Gastrocnemius medialis (tissue), 4 donors: ENCODE data around the gene HTRA3.

ENCODE experiments used
- CTCF ChIP-seq, 5 experiments: fragments of 450-650 bp in 3 of 5; fragments of 200-600 bp in 2 of 5; sonication (generic) in 2 of 5; IDR thresholded peaks in 4 of 5; conservative IDR thresholded peaks in 1 of 5; 1 replicate in 4 of 5; 2 replicates in 1 of 5; pipeline ENCODE4 v1.5.1; 2016 to 2019; ENCODE audit warnings: antibody characterized with exemption in 5 of 5, mild to moderate bottlenecking in 3 of 5, moderate library complexity in 3 of 5
- POLR2A ChIP-seq, 2 donors: fragments of 450-650 bp; IDR thresholded peaks; one replicate each; pipeline ENCODE4 v1.6.1; 2017; ENCODE audit warnings: antibody characterized with exemption in 2 of 2, mild to moderate bottlenecking in 2 of 2, moderate library complexity in 2 of 2

DNA sequence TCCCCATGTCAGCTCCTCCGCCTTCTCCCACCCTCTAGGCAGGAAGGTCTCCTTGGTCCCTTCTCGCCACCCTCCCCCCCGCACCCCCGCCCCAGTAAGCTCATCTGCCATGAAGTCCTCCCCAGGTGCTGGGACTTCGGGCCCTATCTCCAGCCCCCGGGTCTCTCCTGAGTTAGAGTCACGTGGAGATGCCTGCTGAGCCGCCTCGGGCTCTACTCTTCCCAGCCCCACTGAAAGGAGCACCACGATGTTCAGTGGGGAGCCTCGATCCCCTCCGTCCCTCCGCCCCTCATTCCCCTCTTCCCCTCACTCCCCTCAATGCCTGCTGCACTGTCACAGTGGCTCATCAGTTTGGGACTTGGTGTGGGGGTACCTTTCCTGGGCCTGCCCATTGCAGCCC, 3.9 kb downstream of the HTRA3 start:
- TF ChIP-seq CTCF (IDR thresholded peaks at IDR 0.05 in 4 of 5, conservative IDR thresholded peaks at IDR 0.05 in 1 of 5) (no peak), POLR2A (IDR thresholded peaks at IDR 0.05) (no peak)
